PFSK-1 (cell line): ENCODE results near the gene EFTUD2.

Experiments used
- FOXP2 ChIP-seq: optimal IDR thresholded peaks from 2 replicates; pipeline ENCODE3; 2011; ENCODE audit warnings: borderline replicate concordance, control low read depth, inconsistent platforms; ENCODE audit not compliant: insufficient read depth; ENCODE audit errors: extremely low read length, extremely low read depth
- POLR2AphosphoS5 ChIP-seq: IDR thresholded peaks from 2 replicates; pipeline ENCODE4 v1.6.1; 2012; ENCODE audit warnings: low read depth, mild to moderate bottlenecking, control low read depth, low read length, moderate library complexity
- SIN3A ChIP-seq: IDR thresholded peaks from 2 replicates; pipeline ENCODE4 v1.6.1; 2012; ENCODE audit warnings: mild to moderate bottlenecking, low read length, moderate library complexity, borderline replicate concordance; ENCODE audit not compliant: insufficient read depth
- TAF1 ChIP-seq: IDR thresholded peaks from 2 replicates; pipeline ENCODE4 v1.6.1; 2012; ENCODE audit warnings: low read length, control low read depth, borderline replicate concordance; ENCODE audit not compliant: insufficient read depth
- TF ChIP-seq, protein P1 (sequence below), 2 experiments: IDR thresholded peaks; 2 replicates each; pipeline versions ENCODE4 v1.6.1 to v1.8.0; 2011 to 2012; ENCODE audit warnings: low read depth in 2 of 2, low read length in 2 of 2, control low read depth in 1 of 2, inconsistent platforms in 1 of 2, mild to moderate bottlenecking in 1 of 2, moderate library complexity in 1 of 2; ENCODE audit not compliant: insufficient read depth in 1 of 2

DNA sequence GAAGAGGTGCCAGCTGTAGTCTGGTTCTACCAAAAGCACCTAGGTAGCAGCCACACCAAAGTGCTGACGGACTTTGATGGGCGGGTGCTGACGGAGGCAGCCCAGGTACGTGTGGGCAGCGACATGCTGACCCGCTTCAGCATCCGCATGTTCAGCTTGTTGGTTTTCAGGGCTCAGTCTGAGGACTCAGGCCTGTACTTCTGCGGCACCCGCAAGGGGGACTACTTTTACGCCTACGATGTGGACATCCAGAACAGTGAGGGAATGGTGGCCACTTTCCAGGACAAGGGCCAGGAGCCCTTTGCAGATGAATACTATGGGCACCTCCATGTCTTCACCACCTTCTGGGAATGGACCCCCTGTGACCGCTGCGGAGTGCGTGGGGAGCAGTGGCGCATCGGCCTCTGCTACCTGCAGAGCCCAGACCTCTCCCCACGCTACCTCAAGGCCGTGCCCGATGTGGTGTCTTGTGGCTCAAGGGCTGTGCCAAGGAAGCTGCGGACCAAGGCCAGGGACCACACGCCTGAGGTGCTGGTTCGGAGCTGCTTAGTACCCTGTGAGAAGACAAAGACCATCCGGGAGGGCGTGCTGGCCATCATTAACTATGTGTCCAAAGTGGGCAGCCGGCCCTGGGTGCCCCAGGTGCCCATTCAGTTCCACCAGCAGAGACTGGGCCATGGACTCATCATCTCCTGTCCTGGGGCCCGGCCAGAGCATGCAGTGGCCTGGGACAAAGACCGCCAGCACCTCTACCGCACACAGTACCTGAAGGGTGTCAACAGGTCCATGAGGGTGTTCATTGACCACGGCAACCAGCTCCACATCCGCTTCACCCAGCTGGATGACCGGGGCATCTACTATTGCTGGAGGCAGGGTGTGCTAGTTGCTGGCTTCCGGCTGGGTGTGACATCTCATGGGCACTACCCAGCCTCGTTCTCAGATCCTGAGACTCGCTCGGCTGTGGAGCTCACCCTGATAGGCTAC, 5.0 kb upstream of the EFTUD2 start:
- TF ChIP-seq TAF1 (no peak), POLR2AphosphoS5 (no peak), SIN3A (no peak), FOXP2 (no peak)
- TF ChIP-seq, protein P1, sequence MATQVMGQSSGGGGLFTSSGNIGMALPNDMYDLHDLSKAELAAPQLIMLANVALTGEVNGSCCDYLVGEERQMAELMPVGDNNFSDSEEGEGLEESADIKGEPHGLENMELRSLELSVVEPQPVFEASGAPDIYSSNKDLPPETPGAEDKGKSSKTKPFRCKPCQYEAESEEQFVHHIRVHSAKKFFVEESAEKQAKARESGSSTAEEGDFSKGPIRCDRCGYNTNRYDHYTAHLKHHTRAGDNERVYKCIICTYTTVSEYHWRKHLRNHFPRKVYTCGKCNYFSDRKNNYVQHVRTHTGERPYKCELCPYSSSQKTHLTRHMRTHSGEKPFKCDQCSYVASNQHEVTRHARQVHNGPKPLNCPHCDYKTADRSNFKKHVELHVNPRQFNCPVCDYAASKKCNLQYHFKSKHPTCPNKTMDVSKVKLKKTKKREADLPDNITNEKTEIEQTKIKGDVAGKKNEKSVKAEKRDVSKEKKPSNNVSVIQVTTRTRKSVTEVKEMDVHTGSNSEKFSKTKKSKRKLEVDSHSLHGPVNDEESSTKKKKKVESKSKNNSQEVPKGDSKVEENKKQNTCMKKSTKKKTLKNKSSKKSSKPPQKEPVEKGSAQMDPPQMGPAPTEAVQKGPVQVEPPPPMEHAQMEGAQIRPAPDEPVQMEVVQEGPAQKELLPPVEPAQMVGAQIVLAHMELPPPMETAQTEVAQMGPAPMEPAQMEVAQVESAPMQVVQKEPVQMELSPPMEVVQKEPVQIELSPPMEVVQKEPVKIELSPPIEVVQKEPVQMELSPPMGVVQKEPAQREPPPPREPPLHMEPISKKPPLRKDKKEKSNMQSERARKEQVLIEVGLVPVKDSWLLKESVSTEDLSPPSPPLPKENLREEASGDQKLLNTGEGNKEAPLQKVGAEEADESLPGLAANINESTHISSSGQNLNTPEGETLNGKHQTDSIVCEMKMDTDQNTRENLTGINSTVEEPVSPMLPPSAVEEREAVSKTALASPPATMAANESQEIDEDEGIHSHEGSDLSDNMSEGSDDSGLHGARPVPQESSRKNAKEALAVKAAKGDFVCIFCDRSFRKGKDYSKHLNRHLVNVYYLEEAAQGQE (IDR thresholded peaks at IDR 0.05; ENCODE audit: insufficient read depth in 1 of 2, low read depth in 2 of 2, low read length in 2 of 2) = no peak
